NCI-H774 (cell line): ENCODE data around the gene KDM6A.
"Not testable (repeated sequence)": the region's sequence is repeated elsewhere in the genome, so short reads cannot be mapped to it uniquely, and the experiment has no call there.

ENCODE experiments used
- DNase-seq: peaks from one replicate; lab custom pipeline; 2025; lab: John Stamatoyannopoulos, UW

The KDM6A gene

DNA sequence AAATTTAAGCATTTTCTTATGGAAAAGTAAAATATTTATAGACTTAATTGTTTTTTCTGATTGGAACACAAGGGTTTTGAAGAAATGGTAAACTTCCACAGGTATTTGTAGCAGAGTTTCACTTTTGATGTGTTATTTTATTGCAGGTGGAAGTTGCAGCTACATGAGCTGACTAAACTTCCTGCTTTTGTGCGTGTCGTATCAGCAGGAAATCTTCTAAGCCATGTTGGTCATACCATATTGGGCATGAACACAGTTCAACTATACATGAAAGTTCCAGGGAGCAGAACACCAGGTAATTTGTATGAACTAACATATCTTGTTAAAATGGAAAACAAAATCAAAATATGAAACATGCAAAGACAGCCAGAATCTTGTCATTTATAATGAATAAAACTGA lies 210.3 kb downstream of the KDM6A start:
- no peak for DNase-seq

DNA sequence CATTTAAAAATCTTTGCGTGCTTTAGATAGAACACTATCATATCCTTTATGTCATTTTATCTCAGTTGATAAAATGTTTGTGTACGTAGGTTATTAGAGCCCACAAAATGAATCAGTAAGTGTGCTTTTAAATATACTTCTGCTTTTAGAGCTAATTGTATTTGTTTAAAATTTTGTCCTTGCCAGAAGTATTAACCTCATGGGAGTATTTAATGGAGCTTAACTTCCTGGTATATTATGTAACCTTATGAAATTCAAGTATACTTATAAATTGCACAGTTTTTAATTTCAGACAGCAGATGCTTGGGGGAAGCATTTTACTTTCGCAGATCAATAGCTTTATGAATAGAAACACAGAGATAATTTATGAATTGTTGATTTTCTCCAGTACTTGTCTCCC lies 237.5 kb downstream of the KDM6A start:
- no peak for DNase-seq

DNA sequence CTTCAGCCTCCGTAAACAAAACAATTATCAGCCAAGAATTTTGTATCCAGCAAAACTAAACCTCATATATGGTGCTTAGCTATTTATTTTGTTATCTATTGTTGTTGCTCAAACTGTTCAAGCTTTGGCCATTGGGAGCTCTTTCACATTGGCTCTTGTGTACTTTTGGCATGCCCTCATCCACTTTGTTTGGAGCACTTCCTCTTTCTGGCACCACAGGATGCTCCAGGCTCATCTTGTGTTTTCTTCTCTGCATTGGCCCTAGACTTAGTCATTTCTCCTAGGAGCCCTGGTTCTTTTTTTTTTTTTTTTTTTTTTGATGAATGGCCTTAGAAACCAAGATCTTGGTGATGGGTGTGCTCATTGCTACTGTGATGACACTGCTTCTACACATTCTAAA lies 253.2 kb downstream of the KDM6A start:
- DNase-seq = no peak

DNA sequence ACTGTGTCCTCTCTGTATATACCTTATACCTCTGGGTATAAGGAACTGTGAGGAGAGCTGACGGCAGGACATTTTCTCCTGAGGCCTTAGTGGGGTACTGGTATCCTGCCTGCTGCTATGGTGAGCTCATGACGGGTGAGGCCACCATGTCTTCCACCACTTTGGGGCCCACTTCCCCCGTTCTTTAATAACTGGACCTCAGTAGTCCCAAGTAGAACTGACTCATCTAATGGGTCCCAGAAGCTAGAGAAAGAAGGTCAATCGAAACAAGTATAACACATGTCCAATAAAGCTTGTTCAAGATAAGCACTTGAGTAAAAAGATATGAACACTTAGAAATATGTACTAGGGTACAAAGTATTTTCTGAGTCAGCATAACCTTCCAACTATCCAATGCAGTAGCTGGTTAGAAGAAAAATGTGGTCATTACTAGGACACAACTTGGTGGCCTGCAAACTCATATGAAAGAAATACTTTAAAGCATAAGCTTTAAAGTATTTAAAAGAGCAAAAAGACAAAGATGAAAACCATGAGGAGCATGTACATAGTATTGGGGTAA lies 256.0 kb downstream of the KDM6A start:
- no peak for DNase-seq

DNA sequence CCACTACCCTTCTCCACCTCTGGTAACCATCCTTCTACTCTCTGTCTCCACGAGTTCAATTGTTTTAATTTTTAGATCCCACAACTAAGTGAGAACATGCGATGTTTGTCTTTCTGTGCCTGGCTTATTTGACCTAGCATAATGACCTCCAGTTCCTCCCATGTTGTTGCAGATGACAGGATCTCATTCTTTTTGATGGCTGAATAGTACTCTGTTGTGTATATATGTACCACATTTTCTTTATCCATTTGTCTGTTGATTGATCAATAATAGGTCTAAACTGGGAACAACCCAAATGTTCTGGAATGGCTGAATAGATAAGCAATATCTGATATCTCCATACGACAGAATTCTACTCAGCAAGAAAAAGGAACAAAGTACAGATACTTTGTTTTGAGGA lies 260.5 kb downstream of the KDM6A start:
- DNase-seq = no peak

DNA sequence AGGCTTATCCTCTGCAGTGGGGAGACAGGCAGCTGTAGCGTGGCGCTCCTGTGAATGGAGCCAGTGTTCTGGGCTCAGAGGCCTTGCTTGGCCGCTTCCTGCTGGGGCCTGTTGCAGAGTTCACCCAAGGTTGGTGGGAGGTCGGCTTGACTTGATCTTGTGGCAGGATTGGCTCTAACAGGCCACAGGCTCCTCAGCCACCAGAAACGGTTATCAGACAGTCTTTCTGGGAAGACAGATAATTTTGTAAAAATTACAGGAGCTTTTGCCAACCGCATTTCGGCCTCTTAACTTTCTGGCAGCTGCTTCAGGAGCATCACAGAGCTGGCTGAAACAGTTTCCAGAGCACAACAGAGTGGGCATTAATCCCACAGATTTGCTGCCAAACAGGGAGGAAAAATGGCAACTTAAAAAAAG lies 261.3 kb downstream of the KDM6A start:
- no peak for DNase-seq

DNA sequence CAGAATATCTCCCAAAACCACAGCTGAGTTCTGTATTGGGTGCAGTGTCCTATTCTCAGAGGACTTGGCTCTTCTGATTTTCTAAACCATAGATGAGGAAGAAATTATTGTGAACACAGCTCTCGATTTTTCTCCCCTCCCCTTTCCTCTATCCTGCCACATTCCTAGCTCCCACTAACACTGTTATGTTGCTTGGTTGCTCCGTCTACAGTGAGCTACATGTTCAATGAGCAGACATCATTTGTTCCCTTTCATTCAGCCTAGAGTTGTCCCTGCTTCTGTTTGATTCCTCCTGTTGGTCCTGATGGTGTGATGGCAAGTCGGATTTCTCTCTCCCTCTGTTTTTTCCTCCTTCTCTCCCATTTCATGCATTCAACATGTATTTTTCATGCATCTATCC lies 261.8 kb downstream of the KDM6A start:
- no peak for DNase-seq

DNA sequence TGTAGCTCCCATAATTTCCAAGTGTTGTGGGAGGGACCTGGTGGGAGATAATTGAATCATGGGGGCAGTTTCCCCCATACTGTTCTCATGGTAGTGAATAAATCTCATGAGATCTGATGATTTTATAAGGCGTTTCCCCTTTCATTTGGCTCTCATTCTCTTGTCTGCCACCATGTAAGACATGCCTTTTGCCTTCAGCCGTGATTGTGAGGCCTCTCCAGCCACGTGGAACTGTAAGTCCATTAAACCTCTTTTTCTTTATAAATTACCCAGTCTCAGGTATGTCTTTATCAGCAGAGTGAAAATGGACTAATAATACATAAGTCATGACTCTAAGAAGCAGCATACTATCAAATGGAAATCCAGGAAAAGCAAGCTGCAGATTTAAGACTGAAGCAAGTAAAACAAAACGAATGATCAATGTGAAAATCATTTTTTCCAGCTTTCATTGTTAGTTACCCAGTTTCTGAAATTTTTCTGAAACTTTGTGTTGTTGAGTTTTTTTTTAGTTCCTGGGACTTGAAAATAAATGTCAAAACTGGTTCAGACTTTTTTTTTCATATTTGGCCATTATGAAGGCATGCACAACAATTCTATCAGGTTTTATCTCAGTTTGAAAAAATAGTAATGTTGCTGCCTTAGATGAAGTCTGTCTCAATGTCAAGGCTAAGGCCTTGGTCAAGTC lies 262.5 kb downstream of the KDM6A start:
- DNase-seq = not testable (repeated sequence)

DNA sequence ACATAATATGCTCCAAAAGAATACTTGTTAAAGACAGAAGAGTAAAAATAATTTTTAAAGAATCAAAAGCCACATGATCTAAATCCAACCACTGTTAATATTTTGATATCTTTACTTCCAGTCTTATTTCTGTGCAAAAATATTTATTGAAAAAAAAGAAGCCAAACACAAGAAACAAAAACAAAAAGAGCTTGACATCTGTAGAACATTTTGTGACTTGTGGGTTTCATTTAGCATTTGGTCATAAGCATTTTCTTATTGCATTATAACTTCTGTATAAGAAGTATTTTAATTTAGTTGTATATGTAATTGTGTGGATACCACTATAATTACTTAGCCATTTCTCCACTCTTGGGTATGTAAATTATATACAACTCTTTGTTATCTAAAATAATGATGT lies 264.5 kb downstream of the KDM6A start:
- no peak for DNase-seq

DNA sequence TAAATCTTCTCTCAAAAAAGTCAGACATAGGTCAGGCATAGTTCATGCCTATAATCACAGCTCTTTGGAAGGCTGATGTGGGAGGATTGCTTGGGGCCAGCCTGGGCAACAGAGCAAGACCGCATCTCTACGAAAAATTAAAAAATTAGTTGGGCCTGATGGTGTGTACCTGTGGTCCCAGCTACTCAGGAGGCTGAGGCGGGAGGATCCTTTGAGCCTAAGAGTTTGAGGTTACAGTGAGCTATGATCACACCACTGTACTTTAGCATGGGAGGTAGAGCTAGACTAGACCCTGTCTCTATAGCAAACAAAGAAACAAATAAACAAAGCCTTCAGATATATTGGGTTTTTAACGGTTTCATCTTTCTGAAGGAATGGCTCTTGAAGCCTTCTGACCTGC lies 265.5 kb downstream of the KDM6A start:
- no peak for DNase-seq

DNA sequence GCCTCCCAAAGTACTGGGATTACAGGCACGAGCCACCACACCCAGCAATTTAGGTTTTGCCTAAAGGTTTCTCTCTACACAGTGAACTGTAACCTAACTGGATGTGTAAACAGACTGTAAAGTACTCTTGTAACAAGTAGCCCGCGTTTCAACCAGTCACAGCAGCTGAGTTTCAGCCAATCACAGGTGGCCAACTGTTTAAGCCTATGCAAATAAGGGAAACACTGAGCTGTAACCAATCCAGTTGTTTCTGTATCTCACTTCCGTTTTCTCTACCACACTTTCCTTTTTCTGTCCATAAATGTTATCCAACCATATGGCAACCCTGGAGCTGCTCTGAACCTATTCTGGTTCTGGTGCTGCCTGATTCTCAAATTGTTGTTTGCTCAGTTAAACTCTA lies 267.8 kb downstream of the KDM6A start:
- no peak for DNase-seq

DNA sequence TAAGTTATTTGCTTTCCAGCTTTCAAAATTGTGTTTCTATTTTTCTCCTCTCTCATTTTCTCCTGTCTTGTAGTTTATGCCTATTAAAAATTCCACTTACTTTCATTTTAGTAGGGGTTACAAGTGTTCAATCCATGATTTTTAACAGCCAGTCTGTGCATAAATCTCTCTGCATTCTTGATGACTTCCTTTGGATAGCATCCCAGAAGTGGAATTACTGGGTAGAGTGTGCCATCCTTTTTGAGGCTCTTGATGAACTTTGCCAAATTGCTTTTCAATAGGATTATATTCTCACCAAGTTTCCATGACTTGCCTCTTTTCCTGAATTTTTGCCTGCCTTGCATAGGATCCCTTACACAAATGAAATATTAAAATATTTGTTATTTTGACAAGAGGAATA lies 269.2 kb downstream of the KDM6A start:
- no peak for DNase-seq

DNA sequence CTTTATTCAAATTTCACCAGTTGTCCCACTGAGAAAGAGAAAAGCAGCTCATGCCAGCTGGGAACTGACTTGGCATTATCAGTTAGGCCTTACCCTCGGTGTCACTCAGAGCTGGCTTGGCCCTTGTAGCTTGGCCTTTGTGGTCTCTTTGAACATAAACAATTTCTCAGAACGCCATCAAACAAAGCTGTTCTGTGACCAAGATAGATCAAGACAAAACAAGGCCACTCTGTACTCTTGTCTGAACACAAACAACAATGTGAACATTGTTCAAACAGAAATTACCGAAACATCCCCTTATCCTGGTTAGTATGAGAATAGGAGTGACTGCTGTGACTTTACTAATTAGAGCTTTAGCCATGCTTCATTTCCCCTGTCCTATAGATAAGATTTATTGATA lies 270.5 kb downstream of the KDM6A start:
- no peak for DNase-seq

DNA sequence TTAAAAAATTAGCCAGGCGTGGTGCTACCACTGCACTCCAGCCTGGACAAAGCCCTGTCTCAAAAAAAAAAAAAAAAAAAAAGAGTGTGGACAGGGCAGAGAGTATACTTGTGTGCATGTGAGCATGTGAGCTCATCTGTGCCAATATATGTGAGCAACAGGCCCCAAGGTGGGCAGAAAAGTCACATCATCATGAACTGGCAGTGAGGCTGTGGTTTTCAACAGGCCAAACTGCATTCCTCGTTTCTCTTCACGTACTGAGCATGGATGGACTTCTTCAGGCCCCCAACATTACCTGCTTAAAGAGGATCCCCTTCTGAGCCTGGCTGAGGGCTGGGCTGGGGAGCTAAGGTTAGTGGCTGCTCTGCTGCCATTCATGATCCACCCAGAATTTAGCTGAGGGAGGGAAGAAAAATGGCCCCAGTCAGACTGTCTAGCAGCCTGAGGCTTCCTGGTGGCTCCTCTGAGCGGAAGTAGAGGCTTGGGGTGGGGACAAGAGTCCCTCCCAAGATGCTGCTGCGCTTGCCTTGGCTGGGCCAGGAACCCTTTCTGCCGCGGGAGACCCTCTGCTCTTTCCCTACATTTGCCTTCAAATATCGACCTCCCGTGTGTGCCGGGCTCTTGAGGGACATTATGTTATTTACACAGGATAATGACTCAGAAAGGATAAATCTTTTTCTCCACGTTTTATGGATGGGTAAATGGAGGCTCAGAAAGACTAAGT lies 272.7 kb downstream of the KDM6A start:
- no peak for DNase-seq

DNA sequence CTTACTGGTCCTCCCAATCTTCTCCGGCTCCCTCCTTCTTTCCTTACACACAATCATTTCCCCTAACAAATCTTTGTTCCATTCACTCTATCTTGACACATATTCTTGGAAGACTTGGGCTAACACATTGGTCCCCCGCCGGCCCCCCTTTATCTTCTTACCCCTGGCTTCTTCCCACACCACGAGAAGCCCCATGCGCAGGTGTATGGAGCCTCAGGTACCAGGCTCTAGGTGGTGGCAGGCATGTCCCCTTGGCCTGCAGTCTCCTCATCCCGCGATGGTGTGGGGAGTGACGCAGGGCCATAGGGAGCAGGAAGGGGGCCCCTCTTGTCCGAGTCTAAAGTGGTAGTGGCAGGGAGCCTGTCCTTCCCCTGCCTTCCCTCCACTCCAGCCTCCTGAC lies 277.8 kb downstream of the KDM6A start:
- no peak for DNase-seq

DNA sequence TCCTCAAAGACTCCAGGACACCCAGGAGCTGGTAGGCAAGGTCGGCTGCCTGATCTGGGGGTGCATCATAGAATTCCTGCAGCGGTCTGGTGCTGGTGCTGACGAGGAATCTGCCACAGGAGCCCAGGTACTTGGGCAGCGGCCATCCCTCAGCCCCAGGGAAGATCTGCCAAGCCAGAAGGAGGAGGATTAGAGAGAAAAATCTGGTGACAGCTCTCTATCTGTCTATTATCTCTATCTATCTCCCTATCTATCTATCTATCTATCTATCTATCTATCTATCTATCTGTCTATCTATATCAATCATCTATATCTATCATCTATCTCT lies 281.0 kb downstream of the KDM6A start:
- DNase-seq = no peak

DNA sequence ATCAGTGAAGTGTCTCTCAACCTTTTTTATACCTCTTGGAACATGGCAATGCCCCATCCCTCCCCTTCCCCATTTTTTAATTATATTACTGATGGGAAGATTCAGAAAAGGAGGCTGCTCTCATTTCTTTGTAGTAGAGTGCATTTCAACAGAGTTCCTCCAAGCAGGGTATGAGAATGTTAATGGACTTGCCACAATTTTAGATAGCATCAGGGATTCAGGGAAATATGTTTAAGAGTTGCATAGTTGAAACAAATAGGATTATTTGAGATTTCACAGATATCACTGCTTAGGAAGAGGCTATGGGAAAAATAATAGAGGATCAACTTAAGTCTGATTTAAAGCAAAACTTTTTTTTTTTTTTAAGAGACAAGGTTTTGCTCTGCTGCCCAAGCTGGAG lies 281.5 kb downstream of the KDM6A start:
- no peak for DNase-seq

DNA sequence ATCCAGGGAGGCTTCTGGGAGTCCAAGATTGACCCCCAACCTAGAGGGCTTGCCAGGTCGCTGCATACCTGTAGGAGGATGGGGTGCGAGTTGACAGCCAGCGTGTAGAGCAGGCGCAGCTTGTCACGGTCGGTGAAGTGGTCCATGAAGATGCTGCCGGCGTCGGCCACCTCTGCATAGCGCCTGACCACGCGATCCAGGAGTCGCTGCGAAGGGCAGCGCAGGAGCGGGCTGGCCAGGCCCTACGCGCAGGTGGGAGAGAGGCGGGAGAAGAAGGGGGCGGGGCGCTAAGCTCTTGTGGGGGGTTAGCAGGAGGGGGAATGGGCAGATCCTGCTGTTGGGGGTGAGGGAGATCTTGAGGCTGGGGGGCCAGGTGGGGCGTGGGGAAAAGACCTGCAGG lies 284.7 kb downstream of the KDM6A start:
- DNase-seq = no peak
